Panc1 (cell line): ENCODE measurements around the gene FNIP2. TPM values are rescaled to one million over a fixed set of nuclear protein-coding genes. Genes with fewer than 3 reads are reported as not detected.

Source experiments
- ATAC-seq: fragments of 200-7000 bp; cut with Tn5 transposase; 2 replicates; pipeline ENCODE4 v1.9.1; 2020; ENCODE audit warnings: mild to moderate bottlenecking, moderate library complexity
- BruUV-seq: library from RNA; stranded (reverse); fragments of 400-500 nt; replicated peaks from 2 replicates; lab custom pipeline; 2021; lab: Mats Ljungman, UMichigan
- CTCF ChIA-PET: fragments of 300-600 bp; sonication (Branson Sonifier 250); formaldehyde crosslinking; loops from one replicate; lab custom pipeline; 2022; ENCODE audit warnings: antibody characterized with exemption; lab: Charles Lee
- POLR2A ChIA-PET: fragments of 300-600 bp; sonication (Branson Sonifier 250); formaldehyde crosslinking; loops from one replicate; lab custom pipeline; 2022; ENCODE audit warnings: antibody characterized with exemption; lab: Charles Lee
- DNase-seq: peaks from one replicate; pipeline ENCODE4 v3.0.0-alpha.2; 2010; ENCODE audit warnings: low read depth, low spot score
- H3K27ac ChIP-seq: 2 replicates; pipeline ENCODE4 v1.5.1; 2011; ENCODE audit warnings: mild to moderate bottlenecking, low read length, inconsistent platforms
- H3K27me3 ChIP-seq: fragments of 200-500 bp; sonication (Bioruptor generic); 2 replicates; pipeline ENCODE4 v1.6.0; 2014; ENCODE audit warnings: low read length, inconsistent platforms; ENCODE audit not compliant: control insufficient read depth, insufficient read depth
- H3K36me3 ChIP-seq: fragments of 200-500 bp; sonication (Bioruptor generic); 2 replicates; pipeline ENCODE4 v1.5.1; 2014; ENCODE audit warnings: inconsistent platforms, mild to moderate bottlenecking, low read length, moderate library complexity; ENCODE audit not compliant: control insufficient read depth, insufficient read depth
- H3K4me1 ChIP-seq: 2 replicates; pipeline ENCODE4 v1.5.1; 2011; ENCODE audit warnings: inconsistent platforms, mild to moderate bottlenecking, low read length, moderate library complexity; ENCODE audit not compliant: control insufficient read depth, insufficient read depth
- H3K4me3 ChIP-seq, 2 experiments: 2 replicates each; pipeline ENCODE4 v1.5.1; 2011 to 2012; ENCODE audit warnings: low read depth in 2 of 2, low read length in 2 of 2, mild to moderate bottlenecking in 2 of 2, inconsistent platforms in 1 of 2, moderate library complexity in 1 of 2
- H3K9me3 ChIP-seq: fragments of 200-500 bp; sonication (Bioruptor generic); 2 replicates; pipeline ENCODE4 v1.5.1; 2014; ENCODE audit warnings: low read depth, mild to moderate bottlenecking, inconsistent platforms, low read length, moderate library complexity; ENCODE audit not compliant: control insufficient read depth, insufficient read depth
- CTCF ChIP-seq: fragments of 450-650 bp; IDR thresholded peaks from 2 replicates; pipeline ENCODE4 v1.5.1; 2017; ENCODE audit warnings: mild to moderate bottlenecking
- POLR2AphosphoS5 ChIP-seq: IDR thresholded peaks from 2 replicates; pipeline ENCODE4 v1.6.1; 2012; ENCODE audit warnings: mild to moderate bottlenecking, low read depth, low read length, moderate library complexity
- REST ChIP-seq, 2 experiments: IDR thresholded peaks; 2 replicates each; pipeline ENCODE4 v1.6.1; 2011 to 2012; ENCODE audit warnings: low read depth in 2 of 2, control low read depth in 1 of 2, low read length in 1 of 2, mild to moderate bottlenecking in 1 of 2, moderate library complexity in 1 of 2; ENCODE audit not compliant: insufficient read depth in 1 of 2
- SIN3A ChIP-seq: IDR thresholded peaks from 2 replicates; pipeline ENCODE4 v1.6.1; 2012; ENCODE audit warnings: low read depth, mild to moderate bottlenecking, low read length, moderate library complexity, borderline replicate concordance; ENCODE audit not compliant: insufficient read depth
- TCF7L2 ChIP-seq: IDR thresholded peaks from 2 replicates; pipeline ENCODE4 v1.6.1; 2011; ENCODE audit warnings: mild to moderate bottlenecking, low read depth, low read length, inconsistent platforms
- in situ Hi-C: cut with HindIII; loops from 2 replicates; pipeline ENCODE4 v1.10.0; 2016; ENCODE audit warnings: low sequenced_read_pairs, low pct_unique_long_range_greater_than_20kb
- intact Hi-C: fragments of 100-400 bp; cut with micrococcal nuclease; formaldehyde crosslinking; loops from one replicate; pipeline ENCODE4 v1.10.0; 2022; ENCODE audit not compliant: unreplicated experiment
- total RNA-seq: library from RNA; stranded (reverse); gene quantifications from one replicate; pipeline ENCODE4 v1.2.1, GENCODE V29; 2021; ENCODE audit not compliant: unreplicated experiment

FNIP2 gene
- total RNA-seq, 1 experiment from 2014 or later: 17.7 TPM

- in situ Hi-C loops (no loop called here), intact Hi-C loops (no loop called here)
- Histone ChIP-seq H3K4me1 (no peaks in the 10 kb centered on the region), H3K27ac (no peak overlapping the region), H3K27me3 (no peaks in the 10 kb centered on the region), H3K36me3 (no peaks in the 10 kb centered on the region), H3K4me3 (no peak overlapping the region), H3K9me3 (no peaks in the 10 kb centered on the region)
- ChIA-PET POLR2A (no interaction called here), CTCF (no interaction called here)
- BruUV-seq: no TSS peak
- ATAC-seq: no peak
- TF ChIP-seq SIN3A: no peak
- TF ChIP-seq CTCF: no peak
- no peak for TF ChIP-seq TCF7L2
- no peak for TF ChIP-seq POLR2AphosphoS5
- no peak for TF ChIP-seq REST (IDR thresholded peaks at IDR 0.05; ENCODE audit: insufficient read depth in 1 of 2, low read depth in 2 of 2, low read length in 1 of 2)
- no peak for DNase-seq
Measured at GRCh38 chr4:158762553-158762952, 6.3 kb upstream of the FNIP2 start.

GRCh38 chr4:158763462-158763861 lies 5.4 kb upstream of the FNIP2 start:
- POLR2A ChIA-PET: no interaction called here
- Histone ChIP-seq H3K36me3 (no peaks in the 10 kb centered on the region), H3K9me3 (no peaks in the 10 kb centered on the region), H3K4me1 (no peaks in the 10 kb centered on the region), H3K27me3 (no peaks in the 10 kb centered on the region), H3K4me3 (no peak overlapping the region), H3K27ac (no peak overlapping the region)
- CTCF ChIA-PET: no interaction called here
- BruUV-seq: no TSS peak
- in situ Hi-C loops (no loop called here), intact Hi-C loops (no loop called here)
- no peak for TF ChIP-seq REST (IDR thresholded peaks at IDR 0.05; ENCODE audit: insufficient read depth in 1 of 2, low read depth in 2 of 2, low read length in 1 of 2)
- TF ChIP-seq TCF7L2: no peak
- no peak for TF ChIP-seq CTCF
- no peak for TF ChIP-seq SIN3A
- no peak for TF ChIP-seq POLR2AphosphoS5
- ATAC-seq: no peak
- no peak for DNase-seq
